Kidney epithelial cell (primary cell): ENCODE results near the gene TEKT1. TPM values are rescaled to one million over a fixed set of nuclear protein-coding genes. Genes with fewer than 3 reads are reported as not detected.

Source experiments
- DNase-seq: peaks from one replicate; pipeline ENCODE4 v3.0.0-alpha.2; 2010; ENCODE audit warnings: low read depth
- H3K27me3 ChIP-seq: 2 replicates; pipeline ENCODE4 v1.6.0; 2011; ENCODE audit warnings: low read length; ENCODE audit not compliant: control insufficient read depth, insufficient read depth
- H3K36me3 ChIP-seq: 2 replicates; pipeline ENCODE4 v1.5.1; 2011; ENCODE audit warnings: low read length; ENCODE audit not compliant: control insufficient read depth, insufficient read depth
- H3K4me3 ChIP-seq: 2 replicates; pipeline ENCODE4 v1.5.1; 2011; ENCODE audit warnings: low read depth, mild to moderate bottlenecking, control low read depth, low read length
- total RNA-seq: library from RNA; depleted of rRNA; stranded (reverse); fragments of >200 nt; gene quantifications from 2 replicates; pipeline ENCODE4 v1.2.3, GENCODE V29; 2015
- TF ChIP-seq, protein P1 (sequence below): IDR thresholded peaks from 2 replicates; pipeline ENCODE4 v1.5.1; 2011; ENCODE audit warnings: mild to moderate bottlenecking, moderate library complexity, low read length, control low read depth, inconsistent platforms; ENCODE audit not compliant: insufficient read depth, poor library complexity, severe bottlenecking

Gene TEKT1
- total RNA-seq, 1 donor from 2014 or later = not detected

DNA sequence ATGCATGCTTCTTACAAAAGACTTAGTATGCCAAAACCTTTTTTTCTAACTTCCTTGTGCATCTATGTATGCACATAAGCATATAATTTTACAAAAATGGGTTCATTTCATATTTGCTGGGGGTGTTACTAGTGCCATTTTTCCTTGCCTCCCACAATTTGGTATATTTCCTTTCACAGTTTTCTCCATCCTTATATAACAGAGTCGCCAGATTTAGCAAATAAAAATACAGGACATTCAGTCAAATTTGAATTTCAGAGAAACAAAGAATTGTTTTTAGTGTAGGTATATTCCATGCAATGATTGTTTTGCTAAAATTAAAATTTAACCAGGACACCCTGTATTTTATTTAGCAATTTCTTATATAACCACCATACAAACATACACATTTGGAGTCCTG lies 59.5 kb downstream of the TEKT1 start:
- Histone ChIP-seq H3K4me3 (no peak overlapping the region), H3K27me3 (peaks cover 15% of the 10 kb centered on the region), H3K36me3 (no peaks in the 10 kb centered on the region)
- TF ChIP-seq, protein P1, sequence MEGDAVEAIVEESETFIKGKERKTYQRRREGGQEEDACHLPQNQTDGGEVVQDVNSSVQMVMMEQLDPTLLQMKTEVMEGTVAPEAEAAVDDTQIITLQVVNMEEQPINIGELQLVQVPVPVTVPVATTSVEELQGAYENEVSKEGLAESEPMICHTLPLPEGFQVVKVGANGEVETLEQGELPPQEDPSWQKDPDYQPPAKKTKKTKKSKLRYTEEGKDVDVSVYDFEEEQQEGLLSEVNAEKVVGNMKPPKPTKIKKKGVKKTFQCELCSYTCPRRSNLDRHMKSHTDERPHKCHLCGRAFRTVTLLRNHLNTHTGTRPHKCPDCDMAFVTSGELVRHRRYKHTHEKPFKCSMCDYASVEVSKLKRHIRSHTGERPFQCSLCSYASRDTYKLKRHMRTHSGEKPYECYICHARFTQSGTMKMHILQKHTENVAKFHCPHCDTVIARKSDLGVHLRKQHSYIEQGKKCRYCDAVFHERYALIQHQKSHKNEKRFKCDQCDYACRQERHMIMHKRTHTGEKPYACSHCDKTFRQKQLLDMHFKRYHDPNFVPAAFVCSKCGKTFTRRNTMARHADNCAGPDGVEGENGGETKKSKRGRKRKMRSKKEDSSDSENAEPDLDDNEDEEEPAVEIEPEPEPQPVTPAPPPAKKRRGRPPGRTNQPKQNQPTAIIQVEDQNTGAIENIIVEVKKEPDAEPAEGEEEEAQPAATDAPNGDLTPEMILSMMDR = no peak
- DNase-seq = no peak

DNA sequence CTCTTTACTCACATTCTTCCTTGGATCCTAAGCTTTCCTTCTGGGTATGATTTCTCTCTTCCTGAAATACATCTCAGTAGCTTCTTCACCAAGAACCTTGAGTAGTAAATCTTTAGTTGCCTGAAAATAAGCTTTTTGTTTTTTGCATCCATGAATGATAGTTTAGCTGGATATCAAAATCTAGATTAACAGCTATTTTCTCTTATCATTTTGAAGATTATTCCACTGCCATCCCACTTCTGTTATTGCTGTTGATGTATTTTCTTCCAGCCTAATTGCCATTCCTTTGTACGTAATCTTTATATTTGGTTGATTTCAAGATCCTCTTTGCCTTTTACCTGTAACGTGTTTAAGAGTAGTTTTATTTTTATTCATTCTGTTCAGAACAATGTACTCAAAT lies 63.1 kb downstream of the TEKT1 start:
- Histone ChIP-seq H3K36me3 (no peaks in the 10 kb centered on the region), H3K4me3 (no peak overlapping the region), H3K27me3 (no peaks in the 10 kb centered on the region)
- no peak for DNase-seq
- TF ChIP-seq, protein P1 = no peak

DNA sequence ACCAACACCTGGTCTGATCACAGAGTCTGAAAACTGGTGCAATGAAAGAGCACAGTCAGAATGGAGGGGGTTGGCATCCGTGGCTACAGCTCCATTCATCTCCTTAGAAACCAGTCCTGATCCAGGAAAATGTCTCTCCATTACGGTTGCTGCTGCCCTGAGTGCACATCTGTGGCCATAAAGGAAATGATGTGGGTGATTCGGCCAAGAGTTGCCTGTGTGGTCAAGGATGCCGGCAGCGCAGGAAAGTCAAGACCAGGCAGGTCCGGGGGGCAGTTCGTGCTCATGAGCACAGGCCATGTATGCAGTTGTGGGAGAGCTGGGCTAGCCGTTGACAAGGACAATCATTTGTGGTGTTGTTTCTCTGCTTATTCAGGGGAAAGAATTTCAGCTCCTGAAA lies 69.8 kb downstream of the TEKT1 start:
- TF ChIP-seq, protein P1 = no peak
- Histone ChIP-seq H3K4me3 (no peak overlapping the region), H3K27me3 (no peaks in the 10 kb centered on the region), H3K36me3 (no peaks in the 10 kb centered on the region)
- DNase-seq = no peak

DNA sequence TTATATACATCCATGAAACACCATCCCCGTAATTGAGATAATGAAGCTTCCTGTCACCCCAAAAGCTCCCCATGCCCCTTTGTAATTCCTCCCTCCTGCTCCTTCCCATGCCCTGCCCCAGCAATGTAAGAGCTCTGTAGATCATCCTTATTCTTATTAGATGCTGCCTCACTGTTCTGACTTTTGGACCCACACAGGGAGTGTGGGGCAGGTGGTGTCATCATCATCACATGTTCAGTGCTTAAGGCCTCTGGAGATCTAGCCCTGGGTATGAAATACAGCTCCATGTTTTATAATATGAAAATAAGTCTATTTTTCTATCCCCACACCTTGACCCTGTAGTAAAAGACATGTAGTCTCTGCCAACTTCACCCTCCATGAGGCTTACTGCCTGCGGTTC lies 73.8 kb downstream of the TEKT1 start:
- Histone ChIP-seq H3K36me3 (no peaks in the 10 kb centered on the region), H3K4me3 (no peak overlapping the region), H3K27me3 (no peaks in the 10 kb centered on the region)
- no peak for DNase-seq
- TF ChIP-seq, protein P1 = no peak

GRCh38 chr17:6756425-6757031 lies 75.0 kb downstream of the TEKT1 start:
- H3K4me3 ChIP-seq = no peak overlapping the region
- no peaks in the 10 kb centered on the region for H3K36me3 ChIP-seq
- TF ChIP-seq, protein P1 = no peak
- H3K27me3 ChIP-seq = no peaks in the 10 kb centered on the region
- no peak for DNase-seq

DNA sequence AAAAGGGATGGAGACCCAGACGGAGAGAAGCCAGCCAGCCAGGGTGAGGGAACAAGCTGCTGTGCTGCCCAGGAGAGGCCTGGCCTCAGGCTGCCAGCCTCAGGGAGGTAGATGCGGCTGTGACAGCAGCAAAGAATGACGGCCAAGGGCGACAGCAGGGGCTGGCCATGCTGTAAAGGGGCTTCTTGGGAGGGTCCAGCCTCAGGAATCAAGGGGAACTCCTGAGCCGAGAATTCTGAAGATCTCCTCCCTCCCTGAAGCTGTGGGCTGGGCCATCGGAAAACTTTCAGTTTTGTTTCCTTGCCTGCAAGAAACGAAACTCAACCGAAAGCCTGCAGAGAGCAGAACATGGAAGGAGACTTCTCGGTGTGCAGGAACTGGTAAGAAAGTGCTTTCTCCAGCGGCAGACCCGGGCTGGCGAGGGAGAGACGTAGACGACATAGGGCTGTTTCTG lies 75.8 kb downstream of the TEKT1 start, which contains the start of gene XAF1:
XAF1 (plus strand) TSS at position 316 of the 454 bp plus-strand sequence; CDS start at position 349, 33 bp downstream.
- no peaks in the 10 kb centered on the region for H3K36me3 ChIP-seq
- TF ChIP-seq, protein P1 = no peak
- H3K4me3 ChIP-seq = no peak within 1 kb of the TSS
- H3K27me3 ChIP-seq = no peaks in the 10 kb centered on the region
- DNase-seq = no peak
